ENCODE data around the gene FILIP1.

Gene FILIP1

GRCh38 chr6:75301088-75301487 lies 192.5 kb downstream of the FILIP1 start:
- Mint-ChIP-seq H3K9me3 (no peaks in the 10 kb centered on the region), H3K4me1 (no peaks in the 10 kb centered on the region), H3K27me3 (peaks cover 9% of the 10 kb centered on the region), H3K27ac (no peak overlapping the region), H3K4me3 (no peak overlapping the region)
- ATAC-seq (no peak), DNase-seq (no peak)

DNA sequence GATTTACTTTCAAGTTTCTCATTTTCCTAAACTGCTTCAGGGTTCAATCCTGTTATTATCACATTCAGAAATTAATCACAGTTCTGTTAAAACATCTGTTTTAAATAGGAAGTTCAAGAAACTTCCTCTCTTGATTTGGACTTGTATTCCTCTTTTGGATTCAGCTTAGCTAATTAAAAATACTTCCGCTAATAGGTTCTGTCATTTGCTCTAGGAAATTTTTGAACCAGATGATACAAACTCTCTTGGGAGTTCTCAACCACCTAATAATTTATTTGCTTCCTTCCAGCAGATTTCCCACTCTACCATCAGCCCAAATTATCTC lies 193.1 kb downstream of the FILIP1 start:
- peaks cover 9% of the 10 kb centered on the region for H3K27me3 Mint-ChIP-seq
- no peaks in the 10 kb centered on the region for H3K4me1 Mint-ChIP-seq
- no peak for DNase-seq
- ATAC-seq: no peak
- no peaks in the 10 kb centered on the region for H3K9me3 Mint-ChIP-seq
- H3K4me3 Mint-ChIP-seq: no peak overlapping the region
- H3K27ac Mint-ChIP-seq: no peak overlapping the region

DNA sequence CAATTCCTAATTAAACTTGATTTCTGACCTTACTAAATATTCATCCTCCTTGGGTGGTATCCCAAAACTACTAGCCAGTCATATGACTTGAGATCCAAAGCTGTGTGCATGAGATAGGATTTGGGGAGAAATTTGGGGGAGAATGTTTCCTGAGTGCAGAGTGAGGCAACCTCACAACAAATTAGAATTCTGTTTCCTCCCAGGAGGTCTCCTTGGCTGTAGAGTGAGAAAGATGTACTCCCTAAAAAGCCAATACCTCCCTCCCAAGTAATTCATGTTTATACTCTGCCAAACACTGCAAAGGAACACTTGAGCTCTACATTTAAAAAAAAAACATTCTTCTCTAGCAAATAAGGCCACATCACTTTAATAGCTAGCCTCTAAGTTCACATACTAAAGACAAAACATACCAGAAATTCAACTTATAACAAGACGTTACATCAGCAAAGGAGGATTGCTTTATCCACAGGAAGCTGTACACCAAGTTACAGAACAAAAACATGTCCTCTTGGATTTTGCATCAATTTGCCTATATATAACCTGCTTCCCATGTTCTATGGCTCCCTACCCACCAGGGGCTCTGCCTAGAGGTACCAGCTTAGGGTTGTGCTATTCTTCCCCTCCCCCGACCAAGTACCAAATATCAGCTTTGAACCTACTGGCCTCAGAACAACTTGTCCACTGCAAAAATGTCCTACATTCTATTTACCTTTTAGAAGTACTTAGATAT lies 193.6 kb downstream of the FILIP1 start:
- H3K27me3 Mint-ChIP-seq: peaks cover 5% of the 10 kb centered on the region
- no peak overlapping the region for H3K27ac Mint-ChIP-seq
- no peaks in the 10 kb centered on the region for H3K4me1 Mint-ChIP-seq
- no peak for DNase-seq
- H3K4me3 Mint-ChIP-seq: no peak overlapping the region
- no peak for ATAC-seq
- H3K9me3 Mint-ChIP-seq: no peaks in the 10 kb centered on the region

GRCh38 chr6:75296811-75297779 lies 196.5 kb downstream of the FILIP1 start:
- H3K4me1 Mint-ChIP-seq: no peaks in the 10 kb centered on the region
- no peak overlapping the region for H3K4me3 Mint-ChIP-seq
- DNase-seq (no peak), ATAC-seq (peak; percentile 67)
- H3K27ac Mint-ChIP-seq: no peak overlapping the region
- H3K27me3 Mint-ChIP-seq: no peaks in the 10 kb centered on the region
- H3K9me3 Mint-ChIP-seq: no peaks in the 10 kb centered on the region

- peaks cover 19% of the 10 kb centered on the region for H3K4me1 Mint-ChIP-seq
These were observed 201.0 kb downstream of the FILIP1 start for GRCh38 chr6:75292555-75292954.

GRCh38 chr6:75291744-75292143 lies 201.9 kb downstream of the FILIP1 start:
- no peaks in the 10 kb centered on the region for H3K9me3 Mint-ChIP-seq
- ATAC-seq (no peak), DNase-seq (no peak)
- H3K27me3 Mint-ChIP-seq: no peaks in the 10 kb centered on the region
- no peak overlapping the region for H3K27ac Mint-ChIP-seq
- H3K4me1 Mint-ChIP-seq: peaks cover 27% of the 10 kb centered on the region
- H3K4me3 Mint-ChIP-seq: no peak overlapping the region

More at GRCh38 chr6:75292555-75292954, 201.0 kb downstream of the FILIP1 start:
- H3K9me3 Mint-ChIP-seq: no peaks in the 10 kb centered on the region
- H3K4me3 Mint-ChIP-seq: no peak overlapping the region
- no peak for ATAC-seq
- H3K27ac Mint-ChIP-seq: no peak overlapping the region
- H3K27me3 Mint-ChIP-seq: no peaks in the 10 kb centered on the region
- DNase-seq: no peak

DNA sequence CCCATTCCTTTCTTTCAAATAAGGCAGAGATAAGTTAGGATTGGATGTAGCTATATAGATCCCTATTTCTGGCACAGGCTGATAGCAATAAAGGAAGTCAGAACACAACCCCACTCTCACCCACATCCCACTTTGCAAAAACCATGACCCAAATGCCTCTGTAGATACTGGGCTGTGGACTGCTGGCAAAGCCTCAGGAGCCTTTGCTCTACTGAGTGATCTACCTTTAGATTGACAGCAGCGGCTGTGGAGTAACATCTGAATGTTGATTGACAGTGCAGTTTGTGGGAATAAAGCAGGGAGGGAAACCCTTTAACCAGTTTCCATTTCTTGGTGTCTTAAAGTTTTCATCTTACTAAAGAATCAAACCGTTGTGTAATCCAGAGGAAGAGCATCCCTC lies 202.3 kb downstream of the FILIP1 start:
- DNase-seq (no peak), ATAC-seq (no peak)
- Mint-ChIP-seq H3K4me3 (no peak overlapping the region), H3K27me3 (no peaks in the 10 kb centered on the region), H3K9me3 (no peaks in the 10 kb centered on the region), H3K4me1 (peaks cover 31% of the 10 kb centered on the region), H3K27ac (peak overlapping the region in 1 of 2 donors; percentile 15)

- DNase-seq (no peak), ATAC-seq (no peak)
- Mint-ChIP-seq H3K27me3 (no peaks in the 10 kb centered on the region), H3K4me3 (no peak overlapping the region), H3K4me1 (peaks cover 33% of the 10 kb centered on the region), H3K27ac (no peak overlapping the region), H3K9me3 (no peaks in the 10 kb centered on the region)
These were observed 203.3 kb downstream of the FILIP1 start for GRCh38 chr6:75290136-75290945.

- H3K4me1 Mint-ChIP-seq: peaks cover 33% of the 10 kb centered on the region
- no peak overlapping the region for H3K4me3 Mint-ChIP-seq
- peak overlapping the region; percentile 87 to 96 for H3K27ac Mint-ChIP-seq
- no peaks in the 10 kb centered on the region for H3K9me3 Mint-ChIP-seq
- DNase-seq (no peak), ATAC-seq (no peak)
- no peaks in the 10 kb centered on the region for H3K27me3 Mint-ChIP-seq
These were observed 205.6 kb downstream of the FILIP1 start for GRCh38 chr6:75288023-75288422.

DNA sequence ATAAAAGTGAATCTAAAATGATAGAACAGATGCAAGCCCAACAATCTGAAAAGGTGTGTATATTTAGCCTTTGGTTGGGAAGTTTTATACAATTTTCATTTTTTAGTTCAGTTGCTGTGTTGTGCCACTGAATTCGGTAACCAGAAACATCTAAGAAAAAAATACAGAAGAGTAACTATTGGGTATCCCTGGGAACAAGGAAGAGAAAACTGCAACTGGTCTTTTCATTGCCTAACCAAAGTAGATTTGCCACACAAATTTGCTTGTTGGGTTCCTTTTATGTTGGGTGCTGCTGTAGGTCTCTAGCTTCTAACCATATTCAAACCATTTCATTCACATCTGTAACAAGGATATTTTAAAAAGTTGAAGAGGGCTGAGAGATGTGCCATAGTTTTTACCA lies 206.2 kb downstream of the FILIP1 start:
- ATAC-seq (no peak), DNase-seq (no peak)
- Mint-ChIP-seq H3K4me3 (no peak overlapping the region), H3K4me1 (peaks cover 33% of the 10 kb centered on the region), H3K27me3 (no peaks in the 10 kb centered on the region), H3K9me3 (no peaks in the 10 kb centered on the region), H3K27ac (peak overlapping the region; percentile 87 to 96)

DNA sequence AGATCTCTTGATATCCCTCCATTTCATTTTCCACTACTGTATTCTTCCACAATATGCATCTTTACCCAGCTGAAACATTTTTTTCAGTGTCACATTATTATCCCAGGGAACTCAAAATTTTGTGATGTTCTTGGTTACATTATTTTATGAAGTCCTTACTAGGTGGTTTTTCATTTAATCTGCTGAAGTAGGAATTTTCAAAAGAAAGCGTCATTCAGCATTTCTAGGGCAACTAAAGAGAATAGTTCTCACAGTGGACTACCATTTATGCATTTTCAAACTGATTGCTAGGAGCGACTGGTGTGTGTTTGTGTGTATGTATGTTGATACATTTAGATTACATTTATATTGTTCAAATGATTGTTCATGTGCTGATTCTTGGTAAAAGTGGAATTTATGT lies 206.6 kb downstream of the FILIP1 start:
- no peak for ATAC-seq
- H3K4me3 Mint-ChIP-seq: no peak overlapping the region
- peak overlapping the region; percentile 87 to 96 for H3K27ac Mint-ChIP-seq
- no peaks in the 10 kb centered on the region for H3K27me3 Mint-ChIP-seq
- H3K4me1 Mint-ChIP-seq: peaks cover 33% of the 10 kb centered on the region
- no peak for DNase-seq
- H3K9me3 Mint-ChIP-seq: no peaks in the 10 kb centered on the region

DNA sequence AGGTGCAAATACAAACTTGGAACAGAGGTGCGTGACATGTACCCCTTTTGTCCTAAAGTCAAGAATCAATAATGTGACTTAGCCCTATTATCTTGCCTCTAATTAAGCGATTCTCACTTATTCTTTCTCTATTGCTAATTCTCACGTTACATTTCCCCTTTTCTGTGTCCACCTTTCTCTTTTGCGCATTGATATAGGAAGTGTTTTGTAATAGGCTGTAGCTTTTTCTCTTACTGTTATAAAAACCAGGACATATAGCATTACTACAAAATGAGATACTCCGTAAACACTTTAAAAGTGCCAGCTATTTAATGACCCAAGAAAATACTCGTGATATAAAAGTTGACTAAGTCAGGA lies 208.3 kb downstream of the FILIP1 start:
- Mint-ChIP-seq H3K27ac (no peak overlapping the region), H3K27me3 (no peaks in the 10 kb centered on the region), H3K4me3 (no peak overlapping the region), H3K9me3 (no peaks in the 10 kb centered on the region), H3K4me1 (peaks cover 34% of the 10 kb centered on the region)
- DNase-seq: no peak
- ATAC-seq: no peak

DNA sequence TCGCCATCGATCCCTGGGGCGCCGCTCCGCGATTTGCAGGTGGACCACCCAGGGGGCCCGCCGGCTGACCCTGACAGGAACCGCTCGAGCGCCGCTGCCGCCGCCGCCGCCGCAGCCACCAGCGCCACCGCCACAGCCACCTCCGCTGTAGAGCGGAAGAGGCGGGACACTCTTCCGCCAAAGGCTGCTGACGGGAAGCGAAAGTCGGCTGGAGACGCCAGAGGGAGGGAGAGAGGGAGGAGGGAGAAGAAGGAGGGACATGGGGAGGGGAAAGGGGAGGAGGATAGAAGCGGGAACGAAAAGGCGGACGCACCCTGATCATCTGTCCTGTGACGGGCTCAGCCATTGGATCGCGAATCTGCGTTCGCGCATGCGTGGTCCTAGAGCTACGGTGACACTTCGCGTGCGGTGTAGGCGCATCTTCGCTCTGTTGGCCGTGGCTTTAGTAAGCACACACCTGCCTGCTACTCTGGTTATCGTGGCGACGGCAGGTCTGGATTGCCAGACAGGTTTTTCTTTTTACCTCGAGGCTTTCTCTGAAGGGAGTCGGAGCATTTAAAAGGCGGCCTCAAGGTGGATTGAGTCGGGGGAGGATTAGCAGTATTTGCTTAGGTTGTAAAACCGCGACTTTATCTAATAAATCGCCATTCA lies 208.8 kb downstream of the FILIP1 start, which contains the start of gene TMEM30A:
Gene TMEM30A, minus strand, starts transcription at position 161 of the 651 bp plus-strand sequence. Its CDS starts 154 bp downstream, at position 7.
- ATAC-seq (peak; percentile 94), DNase-seq (peak; percentile 94 to 98)
- H3K4me1 Mint-ChIP-seq: peaks cover 34% of the 10 kb centered on the region
- no peak within 1 kb of the TSS for H3K4me3 Mint-ChIP-seq
- no peak within 1 kb of the TSS for H3K27ac Mint-ChIP-seq
- no peaks in the 10 kb centered on the region for H3K27me3 Mint-ChIP-seq
- H3K9me3 Mint-ChIP-seq: no peaks in the 10 kb centered on the region

GRCh38 chr6:75283907-75284631 lies 209.5 kb downstream of the FILIP1 start:
- Mint-ChIP-seq H3K4me1 (peaks cover 39% of the 10 kb centered on the region), H3K4me3 (no peak overlapping the region), H3K27ac (no peak overlapping the region), H3K27me3 (no peaks in the 10 kb centered on the region), H3K9me3 (no peaks in the 10 kb centered on the region)
- DNase-seq (peak in 1 of 2 donors; percentile 13), ATAC-seq (peak; percentile 57)

Measured in stimulated activated naive CD8-positive, alpha-beta T cell treated with anti-CD3 and anti-CD28 coated beads, Interleukin-15, amount 100 ng/mL, for 72 hours (primary cell).